Choroid plexus epithelial cell (primary cell): ENCODE results near the gene BTBD17.

Experiments
- DNase-seq: peaks from one replicate; pipeline ENCODE4 v3.0.0-alpha.2; 2010; ENCODE audit warnings: low read depth
- H3K4me3 ChIP-seq: 2 replicates; pipeline ENCODE4 v1.5.1; 2011; ENCODE audit warnings: low read depth, mild to moderate bottlenecking, control low read depth, low read length, moderate library complexity
- CTCF ChIP-seq: conservative IDR thresholded peaks from 2 replicates; pipeline ENCODE4 v1.5.1; 2011; ENCODE audit warnings: low read depth, mild to moderate bottlenecking, control low read depth, inconsistent platforms, low read length, moderate library complexity

BTBD17 gene

GRCh38 chr17:74337834-74338500 is 23.7 kb downstream of the BTBD17 start:
- TF ChIP-seq CTCF: no peak
- no peak for DNase-seq
- H3K4me3 ChIP-seq: no peak overlapping the region

- no peak overlapping the region for H3K4me3 ChIP-seq
- TF ChIP-seq CTCF: no peak
- DNase-seq: no peak
Observed at GRCh38 chr17:74336307-74336706, 25.4 kb downstream of the BTBD17 start.

- no peak for TF ChIP-seq CTCF
- H3K4me3 ChIP-seq: no peak overlapping the region
Observed at GRCh38 chr17:74335529-74336062, 26.1 kb downstream of the BTBD17 start.

GRCh38 chr17:74334393-74335039 is 27.2 kb downstream of the BTBD17 start:
- TF ChIP-seq CTCF: no peak
- no peak overlapping the region for H3K4me3 ChIP-seq
- peak; percentile 8 for DNase-seq

More at GRCh38 chr17:74335529-74336062, 26.1 kb downstream of the BTBD17 start:
- no peak for DNase-seq

- no peak for DNase-seq
- TF ChIP-seq CTCF: no peak
- no peak overlapping the region for H3K4me3 ChIP-seq
Observed at GRCh38 chr17:74332763-74333283, 28.8 kb downstream of the BTBD17 start.

GRCh38 chr17:74332017-74332650 is 29.5 kb downstream of the BTBD17 start:
- DNase-seq: no peak
- no peak overlapping the region for H3K4me3 ChIP-seq
- no peak for TF ChIP-seq CTCF
